GM10248 (cell line): Measurements from ENCODE around the gene MKNK1.

ENCODE experiments used
- CTCF ChIA-PET: fragments of 300-600 bp; sonication (Branson Sonifier 250); formaldehyde crosslinking; extraction: SDS; loops from one replicate; lab custom pipeline; 2021; ENCODE audit warnings: antibody characterized with exemption; lab: Yijun Ruan, JAX
- POLR2A ChIA-PET: fragments of 350-650 bp; sonication (Branson Sonifier 250); formaldehyde crosslinking; extraction: SDS; loops from one replicate; lab custom pipeline; 2020; ENCODE audit warnings: antibody characterized with exemption; lab: Yijun Ruan, JAX
- DNase-seq: peaks from one replicate; pipeline ENCODE4 v3.0.0; 2012; ENCODE audit errors: extremely low spot score
- CTCF ChIP-seq: IDR thresholded peaks from 2 replicates; pipeline ENCODE4 v1.5.1; 2012; ENCODE audit warnings: mild to moderate bottlenecking, low read depth; ENCODE audit errors: extremely low read depth, missing control alignments, control extremely low read depth

Gene MKNK1

DNA sequence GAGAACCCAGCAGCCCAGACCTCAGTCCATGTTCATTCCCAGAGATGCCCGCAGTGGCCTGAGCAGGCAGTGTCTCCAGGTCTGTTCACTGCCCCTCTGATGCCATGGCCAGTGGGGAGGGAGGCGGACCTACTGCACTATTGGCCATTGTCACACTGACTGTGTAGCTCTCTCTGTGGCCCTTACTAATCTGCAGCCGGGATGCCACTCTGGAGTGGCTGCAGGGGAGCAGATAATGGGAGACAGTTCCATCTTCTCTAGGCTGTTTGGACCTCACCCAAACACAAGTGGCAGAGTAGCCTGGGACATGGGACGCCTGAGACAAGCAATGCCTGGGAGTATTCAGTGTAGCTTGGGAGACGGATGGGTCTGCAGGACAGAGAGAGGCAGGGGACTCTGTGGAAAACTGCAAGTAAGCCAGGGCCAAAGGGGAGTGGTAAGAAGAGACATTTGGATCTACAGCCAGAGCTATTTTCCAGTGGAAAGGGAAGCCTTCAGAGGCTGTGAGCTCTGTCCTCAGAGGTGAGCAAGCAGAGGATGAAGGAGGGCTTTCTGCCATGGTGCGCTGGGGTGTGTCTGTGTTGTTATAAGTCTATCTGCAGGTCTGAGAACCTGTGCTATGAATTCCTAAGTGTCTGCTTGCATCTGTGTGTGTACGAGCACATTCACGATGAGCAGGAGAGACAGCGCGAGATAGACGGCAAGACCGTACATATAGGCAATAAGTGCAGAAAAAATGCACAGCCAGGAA, 87.7 kb downstream of the MKNK1 start:
- no peak for DNase-seq
- TF ChIP-seq CTCF: no peak
- POLR2A ChIA-PET: no interaction called here
- CTCF ChIA-PET: interaction anchor here (0.6 to 1.9 kb wide), 4 partner anchors 9 to 27 kb away, joined by 3 to 7 read pairs (median 6); no protein-coding TSS in a partner anchor

GRCh38 chr1:46515576-46515975, 88.5 kb downstream of the MKNK1 start:
- CTCF ChIA-PET: interaction anchor here (0.7 to 1.9 kb wide), 3 partner anchors 11 to 16 kb away, joined by 4 to 7 read pairs (median 5); no protein-coding TSS in a partner anchor

DNA sequence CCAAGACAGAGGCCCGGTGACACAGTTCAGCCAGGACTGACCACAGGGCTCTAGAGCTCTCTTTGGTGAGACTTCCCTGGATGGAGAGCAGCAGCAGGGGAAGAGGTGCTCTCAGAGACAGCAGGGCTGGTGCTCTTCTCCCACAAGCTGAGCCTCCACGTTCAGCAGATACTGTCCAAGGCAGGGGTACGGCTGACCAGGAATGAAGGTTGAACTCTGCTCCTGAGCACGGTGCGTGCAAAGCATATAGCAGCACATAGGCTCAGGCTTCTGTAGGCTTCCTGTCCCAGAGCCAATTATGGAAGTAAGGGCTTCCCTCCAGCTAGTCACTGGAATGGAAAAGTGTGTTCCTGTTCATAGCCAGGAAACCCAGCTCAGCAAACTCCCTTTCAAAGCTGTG, 90.5 kb downstream of the MKNK1 start:
- no peak for DNase-seq
- ChIA-PET POLR2A (no interaction called here), CTCF (interaction anchor here (0.8 to 1.7 kb wide), 3 partner anchors 14 to 67 kb away, joined by 3 to 9 read pairs (median 3); no protein-coding TSS in a partner anchor)
- TF ChIP-seq CTCF: no peak

More at GRCh38 chr1:46515576-46515975, 88.5 kb downstream of the MKNK1 start:
- no peak for TF ChIP-seq CTCF
- POLR2A ChIA-PET: no interaction called here
- DNase-seq: no peak

GRCh38 chr1:46512792-46513190, 91.3 kb downstream of the MKNK1 start:
- POLR2A ChIA-PET: no interaction called here
- CTCF ChIA-PET: interaction anchor here (1.1 to 3.3 kb wide), 3 partner anchors 11 to 14 kb away, joined by 3 to 9 read pairs (median 9); no protein-coding TSS in a partner anchor
- TF ChIP-seq CTCF: no peak
- no peak for DNase-seq

GRCh38 chr1:46512135-46512791, 91.8 kb downstream of the MKNK1 start:
- CTCF ChIA-PET: interaction anchor here (1.1 to 3.3 kb wide), 3 partner anchors 10 to 15 kb away, joined by 3 to 9 read pairs (median 9); no protein-coding TSS in a partner anchor
- no peak for TF ChIP-seq CTCF
- DNase-seq: no peak
- POLR2A ChIA-PET: no interaction called here

DNA sequence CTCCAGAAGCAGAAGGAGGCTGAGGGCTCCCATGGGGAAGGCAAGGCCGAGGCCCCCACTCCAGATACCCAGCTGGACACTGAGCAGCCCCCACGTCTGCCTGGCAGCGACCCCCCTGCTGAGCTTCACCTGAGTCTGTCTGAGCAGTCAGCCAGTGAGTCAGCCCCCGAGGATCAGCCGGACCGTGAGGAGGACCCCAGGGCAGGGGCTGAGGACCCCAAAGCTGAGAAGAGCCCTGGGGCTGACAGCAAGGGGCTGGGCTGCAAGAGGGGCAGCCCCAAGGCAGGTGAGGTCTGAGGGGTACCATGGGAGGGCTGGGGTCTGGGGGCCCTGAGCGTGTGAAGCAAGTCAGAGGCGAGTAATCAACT, 93.1 kb downstream of the MKNK1 start:
- ChIA-PET POLR2A (no interaction called here), CTCF (interaction anchor here (1.0 to 3.3 kb wide), 2 partner anchors 9 to 64 kb away, joined by 5 to 9 read pairs; no protein-coding TSS in a partner anchor)
- TF ChIP-seq CTCF: no peak
- DNase-seq: no peak
